Tibial artery (tissue), 4 donors: Measurements from ENCODE around the gene PBX2.

Source experiments
- DNase-seq, 2 donors: peaks; one replicate each; pipeline ENCODE4 v3.0.0-alpha.2; 2019
- H3K27ac ChIP-seq, 2 donors: fragments of 200-600 bp; sonication (generic) in 1 of 2; 1 replicate in 1 of 2; 2 replicates in 1 of 2; pipeline ENCODE4 v1.5.1; 2018 to 2019; ENCODE audit warnings: mild to moderate bottlenecking in 1 of 2
- H3K27me3 ChIP-seq, 2 donors: fragments of 200-600 bp; sonication (generic) in 1 of 2; one replicate each; pipeline versions ENCODE4 v1.5.1 to v1.6.0; 2016 to 2019
- H3K36me3 ChIP-seq, 3 donors: fragments of 200-600 bp; sonication (generic) in 2 of 3; one replicate each; pipeline ENCODE4 v1.5.1; 2016 to 2019; ENCODE audit warnings: mild to moderate bottlenecking in 2 of 3
- H3K4me1 ChIP-seq, 4 donors: fragments of 200-600 bp; sonication (generic) in 2 of 4; 1 replicate in 3 of 4; 2 replicates in 1 of 4; pipeline ENCODE4 v1.5.1; 2016 to 2019
- H3K4me3 ChIP-seq, 2 donors: fragments of 200-600 bp; sonication (generic) in 1 of 2; 1 replicate in 1 of 2; 2 replicates in 1 of 2; pipeline ENCODE4 v1.5.1; 2018 to 2019; ENCODE audit warnings: mild to moderate bottlenecking in 2 of 2
- H3K9me3 ChIP-seq, 3 donors: fragments of 200-600 bp; sonication (generic) in 1 of 3; one replicate each; pipeline ENCODE4 v1.5.1; 2016 to 2019
- intact Hi-C: fragments of 100-400 bp; cut with DNase I; formaldehyde crosslinking; loops from one replicate; pipeline ENCODE4 v1.15.0; 2023; ENCODE audit warnings: low total_unique reads
- TF ChIP-seq, protein P1 (sequence below), 2 experiments: fragments of 200-600 bp in 1 of 2; fragments of 450-650 bp in 1 of 2; IDR thresholded peaks; one replicate each; pipeline ENCODE4 v1.5.1; 2017 to 2019; ENCODE audit warnings: antibody characterized with exemption in 2 of 2, mild to moderate bottlenecking in 1 of 2, moderate library complexity in 1 of 2

The PBX2 gene

DNA sequence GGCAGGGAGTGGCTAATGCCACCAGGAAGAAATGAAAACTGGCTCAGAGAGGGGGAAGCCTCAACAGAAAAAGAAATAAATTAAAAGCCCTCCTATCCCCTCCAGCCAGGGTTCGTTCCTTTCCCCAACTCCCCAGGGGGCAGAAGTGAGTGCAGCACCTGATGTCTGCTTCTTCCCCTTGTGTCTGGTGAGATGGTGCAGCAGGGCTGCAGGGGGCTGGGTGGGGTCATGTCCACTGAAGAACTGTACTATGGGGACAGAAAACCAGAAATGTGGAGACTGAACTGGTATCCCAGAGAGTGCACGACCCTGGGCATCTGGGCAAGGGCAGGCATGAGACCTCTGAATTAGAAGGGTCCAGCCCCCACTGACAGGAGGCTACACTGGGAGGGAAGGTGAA is 21.7 kb downstream of the PBX2 start:
- Histone ChIP-seq H3K27ac (no peak overlapping the region), H3K27me3 (no peaks in the 10 kb centered on the region), H3K36me3 (peaks cover 34 to 69% (median 62%) of the 10 kb centered on the region in 3 donors), H3K9me3 (no peaks in the 10 kb centered on the region), H3K4me3 (no peak overlapping the region), H3K4me1 (peaks cover 0 to 2% (median 0%) of the 10 kb centered on the region in 4 donors)
- TF ChIP-seq, protein P1, sequence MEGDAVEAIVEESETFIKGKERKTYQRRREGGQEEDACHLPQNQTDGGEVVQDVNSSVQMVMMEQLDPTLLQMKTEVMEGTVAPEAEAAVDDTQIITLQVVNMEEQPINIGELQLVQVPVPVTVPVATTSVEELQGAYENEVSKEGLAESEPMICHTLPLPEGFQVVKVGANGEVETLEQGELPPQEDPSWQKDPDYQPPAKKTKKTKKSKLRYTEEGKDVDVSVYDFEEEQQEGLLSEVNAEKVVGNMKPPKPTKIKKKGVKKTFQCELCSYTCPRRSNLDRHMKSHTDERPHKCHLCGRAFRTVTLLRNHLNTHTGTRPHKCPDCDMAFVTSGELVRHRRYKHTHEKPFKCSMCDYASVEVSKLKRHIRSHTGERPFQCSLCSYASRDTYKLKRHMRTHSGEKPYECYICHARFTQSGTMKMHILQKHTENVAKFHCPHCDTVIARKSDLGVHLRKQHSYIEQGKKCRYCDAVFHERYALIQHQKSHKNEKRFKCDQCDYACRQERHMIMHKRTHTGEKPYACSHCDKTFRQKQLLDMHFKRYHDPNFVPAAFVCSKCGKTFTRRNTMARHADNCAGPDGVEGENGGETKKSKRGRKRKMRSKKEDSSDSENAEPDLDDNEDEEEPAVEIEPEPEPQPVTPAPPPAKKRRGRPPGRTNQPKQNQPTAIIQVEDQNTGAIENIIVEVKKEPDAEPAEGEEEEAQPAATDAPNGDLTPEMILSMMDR (IDR thresholded peaks at IDR 0.05), result no peak
- intact Hi-C loops, result no loop called here
- DNase-seq, result no peak

DNA sequence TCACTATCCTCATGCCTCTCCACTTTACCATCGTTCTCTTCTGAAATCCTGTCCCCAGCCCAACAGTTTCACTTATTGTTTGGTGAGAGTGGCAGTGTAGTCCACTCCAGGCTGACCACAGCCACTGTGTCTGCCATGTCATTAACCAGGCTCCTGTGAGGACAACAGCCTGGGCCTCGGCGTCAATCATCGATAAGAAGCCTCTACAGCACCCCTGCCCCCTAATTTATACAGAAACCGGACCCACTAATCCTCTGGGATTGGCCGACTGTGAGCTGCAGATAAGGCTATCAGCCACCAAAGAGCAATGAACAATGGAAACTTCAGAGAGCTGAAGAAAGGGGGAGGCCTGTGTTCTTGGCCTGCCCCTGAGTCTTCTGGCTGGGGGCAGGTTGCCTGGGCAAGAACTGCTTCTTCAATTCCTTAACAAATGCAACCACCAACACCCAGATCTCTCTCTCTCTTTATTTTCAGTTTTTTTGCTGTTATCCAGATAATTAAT is 22.2 kb downstream of the PBX2 start:
- TF ChIP-seq, protein P1 (IDR thresholded peaks at IDR 0.05), result no peak
- intact Hi-C loops, result no loop called here
- no peak overlapping the region for H3K4me3 ChIP-seq
- H3K27ac ChIP-seq, result no peak overlapping the region
- peaks cover 39 to 74% (median 64%) of the 10 kb centered on the region in 3 donors for H3K36me3 ChIP-seq
- H3K27me3 ChIP-seq, result no peaks in the 10 kb centered on the region
- DNase-seq, result no peak
- H3K9me3 ChIP-seq, result no peaks in the 10 kb centered on the region
- no peaks in the 10 kb centered on the region for H3K4me1 ChIP-seq

DNA sequence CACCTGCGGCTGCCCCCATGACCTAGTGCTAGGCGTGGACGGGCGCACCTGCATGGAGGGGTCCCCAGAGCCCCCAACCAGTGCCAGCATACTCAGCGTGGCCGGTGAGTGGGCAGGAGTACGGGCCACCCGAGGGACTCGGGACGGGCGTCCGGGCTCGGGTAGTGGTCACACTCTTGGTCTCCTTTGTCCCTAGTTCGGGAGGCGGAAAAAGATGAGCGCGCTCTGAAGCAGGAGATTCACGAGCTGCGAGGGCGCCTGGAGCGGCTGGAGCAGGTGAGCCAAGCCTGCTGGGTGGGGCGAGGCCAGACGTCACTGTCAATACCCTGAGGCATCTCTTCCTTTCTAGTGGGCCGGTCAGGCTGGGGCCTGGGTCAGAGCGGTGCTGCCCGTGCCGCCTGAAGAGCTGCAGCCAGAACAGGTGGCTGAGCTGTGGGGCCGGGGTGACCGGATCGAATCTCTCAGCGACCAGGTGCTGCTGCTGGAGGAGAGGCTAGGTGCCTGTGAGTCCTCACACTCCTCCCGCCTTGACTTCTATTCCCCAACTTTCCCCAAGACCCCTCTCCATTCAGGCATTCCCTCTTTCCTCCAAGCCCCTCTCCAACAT is 22.7 kb downstream of the PBX2 start:
- Histone ChIP-seq H3K9me3 (no peaks in the 10 kb centered on the region), H3K27me3 (no peaks in the 10 kb centered on the region), H3K4me1 (no peaks in the 10 kb centered on the region), H3K4me3 (no peak overlapping the region), H3K36me3 (peaks cover 42 to 80% (median 69%) of the 10 kb centered on the region in 3 donors), H3K27ac (no peak overlapping the region)
- intact Hi-C loops, result no loop called here
- no peak for DNase-seq
- TF ChIP-seq, protein P1 (IDR thresholded peaks at IDR 0.05), result no peak

DNA sequence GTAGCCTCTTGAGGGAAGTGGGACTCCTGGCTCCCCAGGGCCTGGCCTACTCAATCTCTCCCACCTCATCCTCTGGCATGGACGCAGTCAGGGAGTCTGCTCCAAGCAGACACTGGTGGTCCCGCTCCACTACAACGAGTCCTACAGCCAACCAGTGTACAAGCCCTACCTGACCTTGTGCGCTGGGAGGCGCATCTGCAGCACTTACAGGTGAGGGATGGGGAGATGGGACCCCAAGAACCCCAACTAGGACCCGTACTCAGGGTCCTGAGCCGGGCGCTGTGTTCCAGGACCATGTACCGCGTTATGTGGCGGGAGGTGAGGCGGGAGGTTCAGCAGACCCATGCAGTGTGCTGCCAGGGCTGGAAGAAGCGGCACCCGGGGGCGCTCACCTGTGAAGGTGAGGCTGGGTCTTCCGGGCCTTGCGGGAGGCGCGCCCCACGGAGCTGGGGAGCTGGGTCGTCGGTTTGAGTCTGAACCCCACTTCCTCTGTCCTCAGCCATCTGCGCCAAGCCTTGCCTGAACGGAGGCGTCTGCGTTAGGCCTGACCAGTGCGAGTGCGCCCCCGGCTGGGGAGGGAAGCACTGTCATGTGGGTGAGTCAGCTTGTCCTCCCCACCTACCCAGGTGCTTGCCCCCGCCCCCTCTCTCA is 23.5 kb downstream of the PBX2 start:
- no peaks in the 10 kb centered on the region for H3K27me3 ChIP-seq
- no peak overlapping the region for H3K27ac ChIP-seq
- H3K4me1 ChIP-seq, result no peaks in the 10 kb centered on the region
- H3K36me3 ChIP-seq, result peaks cover 42 to 87% (median 71%) of the 10 kb centered on the region in 3 donors
- TF ChIP-seq, protein P1 (IDR thresholded peaks at IDR 0.05), result no peak
- no peak overlapping the region for H3K4me3 ChIP-seq
- intact Hi-C loops, result no loop called here
- DNase-seq, result no peak
- H3K9me3 ChIP-seq, result no peaks in the 10 kb centered on the region

DNA sequence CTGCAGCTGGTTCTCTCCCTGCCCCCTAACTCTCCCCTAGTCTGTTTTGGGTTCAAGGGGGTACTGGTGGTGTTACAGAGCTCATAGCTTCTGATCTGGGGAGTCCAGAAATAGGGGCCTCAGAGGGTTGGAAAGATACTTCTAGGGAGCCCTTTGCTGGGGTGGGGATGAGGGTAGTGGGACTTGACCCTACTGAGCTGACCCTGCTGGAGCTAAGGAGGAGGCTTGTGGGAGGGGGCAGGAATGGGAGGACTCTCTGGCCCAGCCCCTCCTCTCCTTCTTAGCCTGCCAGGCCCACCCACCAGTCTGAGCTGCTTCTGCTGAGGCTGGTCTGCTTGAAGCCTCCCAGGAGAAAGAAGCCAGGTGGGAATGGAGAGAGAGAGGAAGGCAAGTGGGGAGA is 25.7 kb downstream of the PBX2 start, which contains the start of gene EGFL8:
TSS of gene EGFL8 (plus strand) at position 301 of the 400 bp plus-strand sequence. CDS start 1,571 bp downstream, outside the sequence.
- Histone ChIP-seq H3K4me1 (no peaks in the 10 kb centered on the region), H3K4me3 (no peak within 1 kb of the TSS), H3K9me3 (no peaks in the 10 kb centered on the region), H3K27me3 (no peaks in the 10 kb centered on the region), H3K36me3 (peaks cover 28 to 85% (median 53%) of the 10 kb centered on the region in 3 donors), H3K27ac (peak within 1 kb of the TSS in 1 of 2 donors; percentile 19)
- TF ChIP-seq, protein P1 (IDR thresholded peaks at IDR 0.05), result no peak
- intact Hi-C loops, result no loop called here
- no peak for DNase-seq
